Liver (tissue), 3 donors: Measurements from ENCODE around the gene BBS4.

Experiments
- EGR1 ChIP-seq, 2 donors: IDR thresholded peaks; 2 replicates each; pipeline ENCODE4 v1.6.1; 2016 to 2018; ENCODE audit warnings: antibody characterized with exemption in 2 of 2, low read depth in 2 of 2
- GABPA ChIP-seq, 2 donors: IDR thresholded peaks in 1 of 2; conservative IDR thresholded peaks in 1 of 2; 2 replicates each; pipeline ENCODE4 v1.6.1; 2016; ENCODE audit warnings: antibody characterized with exemption in 2 of 2, mild to moderate bottlenecking in 1 of 2, moderate library complexity in 1 of 2
- TF ChIP-seq, protein P1 (sequence below): fragments of 150-350 bp; IDR thresholded peaks from 2 replicates; pipeline ENCODE4 v1.5.1; 2017; ENCODE audit warnings: improper control_type of control experiment, low read depth, low read length; ENCODE audit not compliant: missing input control
- TF ChIP-seq, protein P2 (sequence below): IDR thresholded peaks from 2 replicates; pipeline ENCODE4 v1.6.1; 2016; ENCODE audit warnings: antibody characterized with exemption
- donor health status: healthy.
- donor health status: healthy.

- TF ChIP-seq, protein P1, sequence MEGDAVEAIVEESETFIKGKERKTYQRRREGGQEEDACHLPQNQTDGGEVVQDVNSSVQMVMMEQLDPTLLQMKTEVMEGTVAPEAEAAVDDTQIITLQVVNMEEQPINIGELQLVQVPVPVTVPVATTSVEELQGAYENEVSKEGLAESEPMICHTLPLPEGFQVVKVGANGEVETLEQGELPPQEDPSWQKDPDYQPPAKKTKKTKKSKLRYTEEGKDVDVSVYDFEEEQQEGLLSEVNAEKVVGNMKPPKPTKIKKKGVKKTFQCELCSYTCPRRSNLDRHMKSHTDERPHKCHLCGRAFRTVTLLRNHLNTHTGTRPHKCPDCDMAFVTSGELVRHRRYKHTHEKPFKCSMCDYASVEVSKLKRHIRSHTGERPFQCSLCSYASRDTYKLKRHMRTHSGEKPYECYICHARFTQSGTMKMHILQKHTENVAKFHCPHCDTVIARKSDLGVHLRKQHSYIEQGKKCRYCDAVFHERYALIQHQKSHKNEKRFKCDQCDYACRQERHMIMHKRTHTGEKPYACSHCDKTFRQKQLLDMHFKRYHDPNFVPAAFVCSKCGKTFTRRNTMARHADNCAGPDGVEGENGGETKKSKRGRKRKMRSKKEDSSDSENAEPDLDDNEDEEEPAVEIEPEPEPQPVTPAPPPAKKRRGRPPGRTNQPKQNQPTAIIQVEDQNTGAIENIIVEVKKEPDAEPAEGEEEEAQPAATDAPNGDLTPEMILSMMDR: no peak
- no peak for TF ChIP-seq GABPA (IDR thresholded peaks at IDR 0.05 in 1 of 2, conservative IDR thresholded peaks at IDR 0.05 in 1 of 2)
- no peak for TF ChIP-seq EGR1 (IDR thresholded peaks at IDR 0.05; ENCODE audit: low read depth in 2 of 2)
- TF ChIP-seq, protein P2, sequence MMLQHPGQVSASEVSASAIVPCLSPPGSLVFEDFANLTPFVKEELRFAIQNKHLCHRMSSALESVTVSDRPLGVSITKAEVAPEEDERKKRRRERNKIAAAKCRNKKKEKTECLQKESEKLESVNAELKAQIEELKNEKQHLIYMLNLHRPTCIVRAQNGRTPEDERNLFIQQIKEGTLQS: no peak
Observed at GRCh38 chr15:72778796-72779195, 92.8 kb downstream of the BBS4 start.
